GM20000 (cell line): ENCODE data around the gene P2RY8.
"Not testable (repeated sequence)": the region's sequence is repeated elsewhere in the genome, so short reads cannot be mapped to it uniquely, and the experiment has no call there.

ENCODE experiments used
- DNase-seq: peaks from one replicate; pipeline ENCODE4 v3.0.0; 2012; ENCODE audit warnings: low spot score
- CTCF ChIP-seq: IDR thresholded peaks from 2 replicates; pipeline ENCODE4 v1.5.1; 2012; ENCODE audit warnings: mild to moderate bottlenecking, control low read depth; ENCODE audit errors: extremely low read depth, missing control alignments

The P2RY8 gene

DNA sequence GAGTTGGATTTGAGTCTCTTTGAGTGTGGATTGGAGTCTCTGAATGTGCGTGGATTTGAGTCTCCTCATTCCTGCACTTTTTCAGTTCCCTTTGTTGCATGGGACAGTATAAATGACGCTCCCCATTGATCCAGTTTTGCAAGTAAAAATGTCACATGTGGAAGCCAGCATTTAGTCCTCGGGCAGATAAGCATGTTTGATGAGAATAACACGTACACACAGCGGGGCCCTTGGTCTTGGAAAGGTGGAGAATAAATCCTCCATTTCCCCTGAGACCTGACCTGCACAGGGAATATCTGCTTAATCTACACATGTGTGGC lies 8.1 kb downstream of the P2RY8 start:
- TF ChIP-seq CTCF, result no peak
- DNase-seq, result no peak

GRCh38 chrX:1528186-1528883 lies 8.7 kb downstream of the P2RY8 start:
- DNase-seq, result no peak
- TF ChIP-seq CTCF, result no peak

DNA sequence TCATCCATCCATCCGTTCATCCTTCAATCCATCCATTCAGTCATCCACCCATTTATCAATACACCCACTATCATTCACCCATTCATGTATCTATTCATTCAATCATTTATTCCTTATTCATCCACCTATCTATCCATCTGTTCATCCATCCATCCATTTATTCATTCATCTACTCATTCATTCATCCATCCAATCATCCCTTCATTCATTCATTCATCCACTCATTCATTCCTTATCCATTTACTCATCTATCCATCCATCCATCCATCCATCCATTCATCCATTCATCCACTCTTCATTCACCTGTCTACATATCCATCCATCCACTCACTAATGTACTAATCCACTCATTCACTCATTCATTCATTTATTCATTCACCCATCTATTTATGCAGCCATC lies 9.5 kb downstream of the P2RY8 start:
- no peak for TF ChIP-seq CTCF
- DNase-seq, result no peak

DNA sequence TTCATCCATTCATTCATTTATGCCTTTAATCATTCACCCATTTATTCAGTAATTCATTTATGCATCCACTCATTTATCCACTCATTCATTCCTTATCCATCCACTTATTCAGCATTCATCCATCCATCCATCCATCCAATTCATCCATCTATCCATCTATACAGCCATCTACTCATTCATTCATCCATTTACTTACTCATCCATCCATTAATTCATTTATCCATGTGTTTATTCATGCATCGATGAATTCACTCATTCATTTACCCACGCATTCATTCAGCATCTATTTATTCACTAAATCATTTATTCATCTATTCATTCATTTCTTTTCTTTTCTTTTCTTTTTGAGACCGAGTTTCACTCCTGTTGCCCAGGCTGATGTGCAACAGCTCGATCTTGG lies 10.4 kb downstream of the P2RY8 start:
- DNase-seq, result no peak
- TF ChIP-seq CTCF, result no peak

GRCh38 chrX:1525583-1526355 lies 11.2 kb downstream of the P2RY8 start:
- no peak for TF ChIP-seq CTCF
- DNase-seq, result no peak

- no peak for DNase-seq
- TF ChIP-seq CTCF, result no peak
These were observed 12.0 kb downstream of the P2RY8 start for GRCh38 chrX:1524874-1525582.

GRCh38 chrX:1522905-1523304 lies 14.1 kb downstream of the P2RY8 start:
- not testable (repeated sequence) for DNase-seq
